Activated T-cell treated with anti-CD3 and anti-CD28 coated beads, Interleukin-2, amount 50 U/mL, for 48 hours (primary cell): ENCODE data around the gene EGR2.
"Not testable (repeated sequence)": the region's sequence is repeated elsewhere in the genome, so short reads cannot be mapped to it uniquely, and the experiment has no call there.

Source experiments
- DNase-seq, 2 experiments: peaks; one replicate each; pipeline ENCODE4 v3.0.0-alpha.2; 2020

The EGR2 gene

DNA sequence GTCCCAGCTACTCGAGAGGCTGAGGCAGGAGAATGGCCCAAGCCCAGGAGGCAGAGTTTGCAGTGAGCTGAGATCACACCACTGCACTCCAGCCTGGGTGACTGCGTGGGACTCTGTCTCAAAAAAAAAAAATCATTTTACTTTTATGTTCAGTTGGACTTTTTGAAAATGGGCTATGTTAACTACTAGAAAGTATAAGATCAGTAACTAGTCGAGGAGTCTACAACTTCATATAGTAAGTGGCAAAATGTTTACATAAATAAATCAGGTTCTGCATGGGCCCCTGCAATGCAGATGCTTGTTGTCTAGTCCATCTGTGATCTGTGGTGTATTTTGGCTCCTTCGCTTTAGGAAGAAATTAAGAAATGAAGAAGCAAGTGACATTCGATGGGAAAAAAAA is 23.9 kb downstream of the EGR2 start:
- DNase-seq: no peak

DNA sequence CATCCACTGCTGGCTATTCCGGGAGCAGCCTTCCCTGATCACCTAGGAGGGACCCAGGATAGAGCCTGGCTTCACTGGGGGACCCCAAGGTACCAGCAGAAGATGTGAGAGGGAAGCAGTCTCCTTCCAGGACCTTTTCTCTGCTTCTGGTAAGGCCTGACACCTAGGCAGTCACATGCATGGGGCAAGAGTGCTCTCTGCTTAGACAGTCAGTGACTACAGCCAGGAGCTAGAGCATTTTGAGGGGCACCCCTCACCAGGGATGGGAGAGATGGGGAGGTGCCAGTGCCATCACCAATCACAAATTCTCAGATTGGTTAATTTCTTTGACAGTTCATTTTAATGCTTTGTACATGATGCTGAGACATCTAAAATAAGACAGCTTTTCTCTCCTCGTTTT is 25.6 kb downstream of the EGR2 start:
- DNase-seq: no peak

DNA sequence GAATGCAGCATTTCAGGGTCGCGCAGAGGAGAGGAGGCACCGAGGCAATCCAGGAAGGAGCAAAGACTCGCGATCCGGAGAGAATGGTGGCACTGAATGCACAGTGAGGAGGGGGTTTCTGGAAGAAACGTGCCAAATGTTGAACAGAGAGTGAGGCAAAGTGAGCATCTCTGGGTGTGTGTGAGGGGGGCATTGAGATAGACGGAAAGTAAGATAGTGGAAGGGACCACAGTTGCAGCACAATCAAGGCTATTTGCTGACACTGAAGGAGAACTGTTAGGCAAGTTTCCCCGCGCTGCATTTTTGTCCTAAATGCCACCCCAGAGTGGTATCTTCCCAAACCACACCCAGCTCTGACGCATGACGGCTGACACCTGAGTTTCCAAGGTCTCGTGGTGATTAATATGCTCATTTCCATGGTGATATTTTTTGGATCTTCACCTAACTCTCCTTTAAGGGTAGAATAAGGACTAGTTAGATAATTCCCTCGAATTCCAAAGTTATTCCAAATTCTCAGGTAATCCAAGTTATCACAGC is 26.1 kb downstream of the EGR2 start:
- no peak for DNase-seq

DNA sequence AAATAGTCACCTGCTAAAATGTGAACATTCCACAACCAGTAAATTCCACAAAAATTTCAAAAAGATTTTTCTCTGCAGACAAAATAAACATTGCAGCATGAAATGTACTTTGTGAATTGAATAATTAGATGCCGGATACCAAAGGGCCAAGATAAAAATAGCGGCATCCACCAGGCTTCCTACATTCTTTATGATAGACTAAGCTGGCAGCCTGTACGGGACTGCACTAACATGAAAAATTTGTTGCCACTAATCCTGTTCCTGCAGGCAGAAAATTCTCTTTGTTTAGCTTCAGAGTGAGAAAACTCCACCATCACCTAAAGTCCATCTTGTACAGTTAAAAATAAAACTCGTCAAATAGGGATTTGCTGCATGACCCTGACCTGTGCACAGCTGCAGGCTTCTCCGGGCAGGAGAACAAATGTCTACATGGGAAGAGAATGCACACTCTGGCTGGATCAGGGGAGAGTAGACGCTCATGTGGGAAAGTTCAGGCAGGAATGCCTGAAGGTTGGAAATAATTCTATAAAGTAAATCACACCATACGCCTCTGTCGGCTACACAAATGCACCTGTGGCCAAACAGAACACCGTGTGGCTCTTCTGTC is 27.2 kb downstream of the EGR2 start:
- DNase-seq: no peak

DNA sequence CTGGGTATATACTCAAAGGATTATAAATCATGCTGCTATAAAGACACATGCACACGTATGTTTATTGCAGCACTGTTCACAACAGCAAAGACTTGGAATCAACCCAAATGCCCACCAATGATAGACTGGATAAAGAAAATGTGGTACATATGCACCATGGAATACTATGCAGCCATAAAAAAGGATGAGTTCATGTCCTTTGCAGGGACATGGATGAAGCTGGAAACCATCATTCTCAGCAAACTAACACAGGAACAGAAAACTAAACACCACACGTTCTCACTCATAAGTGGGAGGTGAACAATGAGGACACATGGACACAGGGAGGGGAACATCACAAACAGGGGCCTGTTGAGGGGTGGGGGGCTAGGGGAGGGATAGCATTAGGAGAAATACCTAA is 27.9 kb downstream of the EGR2 start:
- DNase-seq: not testable (repeated sequence)

DNA sequence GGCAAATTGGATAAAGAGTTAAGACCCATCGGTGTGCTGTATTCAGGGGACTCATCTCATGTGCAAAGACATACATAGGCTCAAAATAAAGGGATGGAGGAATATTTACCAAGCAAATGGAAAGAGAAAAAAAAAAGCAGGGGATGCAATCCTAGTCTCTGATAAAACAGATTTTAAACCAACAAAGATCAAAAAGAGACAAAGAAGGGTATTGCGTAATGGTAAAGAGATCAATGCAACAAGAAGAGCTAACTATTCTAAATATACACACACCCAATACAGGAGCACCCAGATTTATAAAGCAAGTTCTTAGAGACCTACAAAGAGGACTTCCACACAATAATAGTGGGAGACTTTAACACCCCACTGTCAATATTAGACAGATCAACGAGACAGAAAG is 31.6 kb downstream of the EGR2 start:
- not testable (repeated sequence) for DNase-seq

DNA sequence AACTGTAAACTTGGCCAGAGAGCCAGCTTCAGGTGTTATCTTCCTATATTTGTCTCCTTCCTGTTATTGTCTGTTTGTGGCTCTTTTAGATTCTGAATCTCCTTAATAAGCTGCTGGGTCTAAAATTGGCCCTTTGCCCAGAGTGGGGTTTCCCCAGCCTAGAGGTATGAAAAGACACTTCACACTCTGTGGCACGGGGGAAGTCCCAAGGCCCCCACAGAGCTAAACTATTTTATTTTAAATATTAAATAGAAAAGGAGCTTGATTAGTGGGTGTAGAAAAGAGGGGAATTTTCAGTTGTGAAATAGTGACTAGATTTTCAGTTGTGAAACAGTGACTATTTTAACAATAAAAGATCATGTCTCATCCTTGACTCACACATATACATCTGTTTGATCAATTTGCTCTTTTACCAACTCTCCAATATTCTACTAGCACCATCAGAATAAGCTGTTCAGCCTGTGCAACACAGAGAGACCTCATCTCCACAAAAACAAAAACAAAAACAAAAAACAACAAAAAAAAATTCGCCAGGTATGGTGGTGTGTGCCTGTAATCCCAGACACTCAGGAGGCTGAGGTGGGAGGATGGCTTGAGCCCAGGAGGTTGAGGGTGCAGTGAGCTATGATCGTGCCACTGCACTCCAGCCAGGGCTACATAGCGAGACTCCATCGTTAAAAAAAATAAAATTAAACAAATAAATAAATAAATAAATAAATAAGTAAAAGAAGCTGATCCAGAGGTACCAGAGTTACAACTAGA is 36.5 kb downstream of the EGR2 start:
- peak; percentile 82 to 85 for DNase-seq

DNA sequence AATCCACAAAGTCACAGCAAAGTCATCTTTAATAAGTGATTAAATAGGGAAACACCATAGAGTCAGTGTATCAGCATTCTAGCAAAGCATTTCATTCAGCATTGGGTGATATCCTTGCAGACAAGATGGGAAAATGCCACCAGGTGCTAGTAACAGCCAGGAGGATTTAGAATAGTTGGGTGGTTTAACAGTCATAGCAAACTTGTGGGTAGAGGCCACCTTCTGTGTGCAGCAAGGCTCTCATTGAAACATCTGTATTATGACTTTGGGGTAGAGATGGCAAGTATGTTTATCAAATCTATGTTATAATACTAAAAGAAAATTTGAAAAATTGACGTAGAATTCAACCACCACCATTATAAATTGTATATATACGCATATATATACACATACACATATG is 38.0 kb downstream of the EGR2 start:
- no peak for DNase-seq

DNA sequence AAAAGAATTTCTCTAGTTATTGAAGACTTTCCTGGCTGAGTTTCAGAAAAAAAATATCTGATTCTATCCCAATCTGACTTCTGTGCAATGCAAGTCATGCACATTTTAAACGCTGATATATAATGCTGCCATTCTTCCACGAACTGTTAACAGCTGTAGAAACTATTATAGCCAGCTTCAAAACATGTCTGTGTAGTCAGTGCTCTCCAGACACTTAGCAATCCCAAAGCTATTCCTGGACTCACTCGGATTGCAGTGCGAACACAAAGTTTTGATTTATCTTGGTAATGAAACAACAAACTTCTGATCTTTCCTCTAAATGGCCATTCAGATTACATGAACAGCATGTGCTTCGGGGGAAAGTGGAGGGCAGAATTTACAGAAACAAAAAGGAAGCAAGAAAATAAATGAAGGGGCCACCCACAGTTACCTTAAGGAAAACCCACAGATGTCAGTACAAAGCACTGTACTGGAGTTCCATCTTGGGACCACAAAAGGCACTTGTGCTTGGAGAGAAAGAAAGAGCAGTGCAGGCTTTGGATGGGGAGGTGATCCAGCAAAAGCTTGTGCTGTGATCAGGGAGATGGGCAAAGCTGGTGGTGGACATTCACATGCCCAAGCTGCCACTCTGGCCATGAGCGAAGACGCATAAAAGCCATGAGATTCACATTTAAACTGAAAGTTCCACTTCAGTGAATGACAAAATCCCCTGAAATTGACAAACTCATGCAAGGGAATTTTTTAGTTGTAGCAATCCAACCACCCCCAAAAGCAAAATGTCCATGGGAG is 43.8 kb downstream of the EGR2 start:
- DNase-seq: no peak

DNA sequence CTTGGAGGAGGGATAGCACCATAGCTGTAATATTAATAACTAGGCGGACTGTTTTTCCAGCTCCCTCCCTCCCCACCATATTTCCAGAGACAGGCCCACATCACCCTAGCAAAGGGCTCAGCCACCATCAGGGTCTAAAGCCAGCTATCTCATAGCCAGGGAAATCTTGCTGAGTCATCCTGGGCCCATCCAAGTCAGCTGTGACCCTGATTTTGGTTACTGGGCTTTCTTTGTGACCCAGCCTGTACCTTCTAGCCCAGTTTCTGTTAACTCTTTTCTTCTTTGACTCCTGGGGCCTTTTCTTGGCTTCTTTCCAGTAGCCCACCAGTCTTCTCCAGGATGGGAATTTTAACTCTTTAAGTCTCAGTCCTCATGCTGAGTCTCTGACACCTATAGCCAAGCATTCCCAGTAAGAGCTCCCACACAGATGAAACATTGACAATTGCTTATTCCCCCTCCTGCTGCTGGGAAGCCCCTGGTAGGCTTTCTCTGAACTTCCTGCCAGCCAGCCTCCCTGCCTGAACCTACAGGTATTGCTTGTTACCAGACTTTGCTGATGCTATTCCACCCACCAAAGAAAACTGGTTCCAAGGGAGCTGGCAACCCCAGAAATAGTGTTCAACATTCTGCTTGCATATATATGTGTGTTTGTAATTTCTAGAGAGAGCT is 46.5 kb downstream of the EGR2 start:
- no peak for DNase-seq

DNA sequence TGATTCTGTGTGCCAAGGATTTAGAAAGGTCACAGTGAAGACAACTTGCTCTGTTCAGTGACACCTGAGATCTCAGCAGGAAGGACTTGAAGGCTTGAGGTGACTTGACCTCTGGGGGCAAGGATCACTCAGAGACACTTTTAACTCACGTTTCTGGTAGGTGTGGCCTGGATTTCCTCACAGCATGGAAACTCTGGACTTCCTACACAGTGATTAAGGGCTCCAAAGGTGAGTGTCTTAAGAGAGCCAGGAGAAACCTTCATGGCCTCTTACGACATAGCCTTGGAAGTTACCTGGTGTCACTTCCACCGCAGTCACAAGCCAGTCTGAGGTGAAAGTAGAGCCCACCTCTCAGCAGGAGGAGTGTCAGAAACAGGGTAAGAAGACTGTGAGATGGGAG is 49.8 kb downstream of the EGR2 start:
- no peak for DNase-seq

DNA sequence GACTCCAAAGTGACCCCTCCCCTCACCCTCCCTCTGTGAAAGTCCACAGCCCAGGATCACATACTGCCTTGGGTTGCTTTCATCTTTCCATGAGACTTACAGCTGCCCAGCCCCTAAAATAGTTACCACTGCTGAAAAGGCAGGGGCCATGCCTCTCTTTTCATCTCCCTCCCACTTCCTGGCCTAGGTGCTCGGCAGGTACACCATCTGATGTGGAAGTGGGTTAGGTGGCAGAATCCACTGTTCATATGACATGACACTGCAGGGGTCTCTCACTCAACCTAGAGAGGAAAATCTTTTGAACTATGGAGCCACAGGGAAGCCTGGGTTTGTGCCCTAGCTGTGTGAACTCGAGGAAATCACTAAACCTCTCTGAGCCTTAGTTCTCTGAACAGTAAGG is 50.4 kb downstream of the EGR2 start:
- DNase-seq: no peak

DNA sequence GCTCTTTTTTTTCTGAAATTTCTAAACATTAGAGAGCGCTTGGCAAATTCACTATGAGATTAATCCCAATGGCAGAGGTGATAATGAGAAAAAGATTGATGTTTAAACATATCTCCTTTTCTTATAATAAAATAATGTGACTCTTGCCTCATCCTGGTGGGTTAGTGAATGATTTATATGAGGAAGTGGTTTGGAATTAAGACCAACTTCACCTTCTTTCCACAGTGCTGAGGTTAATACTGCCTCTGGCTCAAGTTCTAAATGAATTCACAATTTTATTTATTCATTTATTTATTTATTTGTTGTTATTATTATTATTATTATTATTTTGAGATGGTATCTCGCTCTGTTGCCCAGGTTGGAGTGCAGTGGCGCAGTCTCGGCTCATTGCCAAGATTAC is 52.2 kb downstream of the EGR2 start:
- DNase-seq: no peak

DNA sequence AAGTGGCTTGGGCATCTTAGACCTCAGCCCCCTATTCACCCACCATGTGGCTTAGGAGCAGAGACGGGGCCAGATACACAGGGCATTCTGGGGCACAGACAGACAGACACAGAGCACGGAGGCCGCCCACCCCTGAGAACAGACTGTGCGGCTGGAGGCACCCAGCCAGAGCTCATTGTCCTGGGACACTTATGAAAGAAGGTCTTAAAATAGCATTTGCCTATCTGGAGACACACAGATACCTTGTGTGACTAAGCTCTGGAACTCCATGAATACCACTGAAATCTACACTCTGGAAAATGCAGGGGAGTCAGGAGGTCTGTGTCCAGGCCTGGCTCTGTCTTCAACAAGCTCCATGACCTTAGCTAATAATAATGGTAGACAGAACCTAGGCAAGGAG is 53.0 kb downstream of the EGR2 start:
- DNase-seq: no peak
